Testis (tissue), 3 donors: ENCODE results near the gene GUCY1A1. TPM values are rescaled to one million over a fixed set of nuclear protein-coding genes. Genes with fewer than 3 reads are reported as not detected.

Source experiments
- DNase-seq: peaks from one replicate; pipeline ENCODE4 v3.0.0-alpha.2; 2019
- H3K27ac ChIP-seq, 2 donors: fragments of 200-600 bp; sonication (generic); one replicate each; pipeline ENCODE4 v1.5.1; 2019
- H3K27me3 ChIP-seq: fragments of 200-600 bp; sonication (generic); one replicate; pipeline ENCODE4 v1.5.1; 2019
- H3K36me3 ChIP-seq: fragments of 200-600 bp; sonication (generic); one replicate; pipeline ENCODE4 v1.5.1; 2017; ENCODE audit warnings: low read depth; ENCODE audit errors: missing control alignments
- H3K4me1 ChIP-seq: fragments of 200-600 bp; sonication (generic); one replicate; pipeline ENCODE4 v1.5.1; 2019
- H3K4me3 ChIP-seq, 2 donors: fragments of 200-600 bp; sonication (generic); one replicate each; pipeline ENCODE4 v1.5.1; 2017 to 2019
- H3K9me3 ChIP-seq: fragments of 200-600 bp; sonication (generic); one replicate; pipeline ENCODE4 v1.5.1; 2017
- POLR2A ChIP-seq: fragments of 450-650 bp; IDR thresholded peaks from one replicate; pipeline ENCODE4 v1.6.1; 2017; ENCODE audit warnings: antibody characterized with exemption, mild to moderate bottlenecking, moderate library complexity
- WGBS, 2 donors: methylation state at CpG; one replicate each; pipeline ENCODE4 v1.1.5; 2018; 5-methylcytosine and 5-hydroxymethylcytosine counted together
- intact Hi-C: fragments of 100-400 bp; cut with DNase I; formaldehyde crosslinking; loops from one replicate; pipeline ENCODE4 v1.15.1; 2023; ENCODE audit warnings: low total_unique reads
- polyA plus RNA-seq: library from polyadenylated mRNA; stranded (reverse); fragments of 350-450 nt; fragmentation: Illumina TruSeq; extraction: RNeasy Lipid Tissue Mini Kit (QIAGEN cat#74804); gene quantifications from one replicate; pipeline ENCODE4 v1.2.3, GENCODE V29; 2014; ENCODE audit warnings: low read depth, low replicate concordance; ENCODE audit not compliant: insufficient read depth
- total RNA-seq, 2 donors: library from RNA; depleted of rRNA; stranded (reverse); fragments of >200 nt; gene quantifications; one replicate each; pipeline ENCODE4 v1.2.3, GENCODE V29; 2016
- TF ChIP-seq, protein P1 (sequence below), 3 experiments: fragments of 450-650 bp in 2 of 3; fragments of 200-600 bp in 1 of 3; sonication (generic) in 1 of 3; IDR thresholded peaks; one replicate each; pipeline ENCODE4 v1.5.1; 2016 to 2019; ENCODE audit warnings: antibody characterized with exemption in 3 of 3, mild to moderate bottlenecking in 2 of 3, moderate library complexity in 1 of 3

Gene GUCY1A1
- total and polyA plus RNA-seq, 3 donors from 2014 or later = 2.5 to 4.6 (median 4.5) TPM

DNA sequence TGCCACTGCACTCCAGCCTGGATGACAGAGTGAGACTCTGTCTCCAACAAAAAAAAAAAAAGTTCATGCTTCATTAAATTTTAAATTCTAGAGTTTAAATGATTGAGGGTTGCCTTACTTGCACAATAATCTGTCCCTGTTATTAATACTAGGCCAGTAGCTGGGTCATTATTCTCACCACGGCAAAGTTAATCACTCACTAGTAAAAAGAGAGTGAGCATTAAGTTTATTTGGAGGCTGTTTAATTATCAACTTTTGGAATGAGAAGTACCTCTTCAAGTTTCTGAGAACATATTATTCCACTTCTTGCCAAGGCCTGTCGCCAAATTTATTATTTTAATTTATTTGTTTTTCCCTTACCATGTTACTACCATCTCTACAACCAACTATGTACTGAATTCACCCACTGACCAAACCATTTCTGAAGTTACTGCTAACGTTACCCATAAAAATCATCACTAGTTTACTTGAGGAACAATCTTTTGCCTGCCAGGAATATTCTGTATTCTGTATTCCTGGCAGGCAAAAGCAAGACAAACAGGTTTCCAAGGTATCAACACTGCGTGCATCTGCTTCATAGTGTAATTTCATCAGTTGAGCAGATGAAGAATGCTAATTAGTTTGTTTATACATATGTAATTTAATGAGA, 26.5 kb downstream of the GUCY1A1 start:
- WGBS, 2 donors = 53 to 65% methylated on average over 4 of the region's 4 CpGs
- H3K4me1 ChIP-seq = no peaks in the 10 kb centered on the region
- H3K27me3 ChIP-seq = no peaks in the 10 kb centered on the region
- H3K36me3 ChIP-seq = no peaks in the 10 kb centered on the region
- TF ChIP-seq POLR2A = no peak
- TF ChIP-seq, protein P1, sequence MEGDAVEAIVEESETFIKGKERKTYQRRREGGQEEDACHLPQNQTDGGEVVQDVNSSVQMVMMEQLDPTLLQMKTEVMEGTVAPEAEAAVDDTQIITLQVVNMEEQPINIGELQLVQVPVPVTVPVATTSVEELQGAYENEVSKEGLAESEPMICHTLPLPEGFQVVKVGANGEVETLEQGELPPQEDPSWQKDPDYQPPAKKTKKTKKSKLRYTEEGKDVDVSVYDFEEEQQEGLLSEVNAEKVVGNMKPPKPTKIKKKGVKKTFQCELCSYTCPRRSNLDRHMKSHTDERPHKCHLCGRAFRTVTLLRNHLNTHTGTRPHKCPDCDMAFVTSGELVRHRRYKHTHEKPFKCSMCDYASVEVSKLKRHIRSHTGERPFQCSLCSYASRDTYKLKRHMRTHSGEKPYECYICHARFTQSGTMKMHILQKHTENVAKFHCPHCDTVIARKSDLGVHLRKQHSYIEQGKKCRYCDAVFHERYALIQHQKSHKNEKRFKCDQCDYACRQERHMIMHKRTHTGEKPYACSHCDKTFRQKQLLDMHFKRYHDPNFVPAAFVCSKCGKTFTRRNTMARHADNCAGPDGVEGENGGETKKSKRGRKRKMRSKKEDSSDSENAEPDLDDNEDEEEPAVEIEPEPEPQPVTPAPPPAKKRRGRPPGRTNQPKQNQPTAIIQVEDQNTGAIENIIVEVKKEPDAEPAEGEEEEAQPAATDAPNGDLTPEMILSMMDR (IDR thresholded peaks at IDR 0.05) = no peak
- H3K9me3 ChIP-seq = no peaks in the 10 kb centered on the region
- intact Hi-C loops = no loop called here
- H3K4me3 ChIP-seq = no peak overlapping the region
- H3K27ac ChIP-seq = no peak overlapping the region
- DNase-seq = no peak

DNA sequence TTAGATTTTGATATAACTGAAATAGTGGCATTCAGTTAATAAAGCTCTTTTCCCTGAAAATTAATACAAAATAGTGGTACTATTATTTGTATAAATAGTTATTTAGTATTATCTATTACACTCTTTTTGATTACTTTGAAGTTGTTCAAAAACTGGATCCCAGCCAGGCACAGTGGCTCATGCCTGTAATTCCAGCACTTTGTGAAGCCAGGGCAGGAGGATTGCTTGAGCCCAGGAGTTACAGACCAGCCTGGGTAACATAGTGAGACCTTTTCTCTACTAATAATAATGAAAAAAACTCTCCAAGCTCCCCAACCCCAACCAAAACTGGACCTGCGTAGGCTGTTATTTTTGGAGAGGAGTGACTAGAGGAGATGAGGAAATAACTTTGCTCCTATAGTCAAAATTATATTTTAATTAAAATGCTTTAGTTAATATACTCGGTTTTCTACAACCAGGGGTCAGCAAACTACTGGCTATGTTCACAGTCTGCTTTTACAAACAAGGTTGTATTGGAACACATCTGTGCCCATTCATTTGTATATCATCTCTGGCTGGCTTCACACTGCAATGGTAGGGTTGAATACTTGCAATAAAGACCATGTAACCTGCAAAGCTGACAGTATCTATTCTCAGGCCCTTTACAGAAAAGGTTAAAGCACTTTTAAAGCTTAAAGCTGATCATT, 27.6 kb downstream of the GUCY1A1 start:
- WGBS, 2 donors = 71 to 72% methylated on average over 2 of the region's 2 CpGs
- Histone ChIP-seq H3K4me3 (no peak overlapping the region), H3K9me3 (no peaks in the 10 kb centered on the region), H3K27ac (no peak overlapping the region), H3K4me1 (no peaks in the 10 kb centered on the region), H3K36me3 (no peaks in the 10 kb centered on the region), H3K27me3 (no peaks in the 10 kb centered on the region)
- intact Hi-C loops = no loop called here
- TF ChIP-seq, protein P1 (IDR thresholded peaks at IDR 0.05) = no peak
- TF ChIP-seq POLR2A = no peak
- DNase-seq = no peak

DNA sequence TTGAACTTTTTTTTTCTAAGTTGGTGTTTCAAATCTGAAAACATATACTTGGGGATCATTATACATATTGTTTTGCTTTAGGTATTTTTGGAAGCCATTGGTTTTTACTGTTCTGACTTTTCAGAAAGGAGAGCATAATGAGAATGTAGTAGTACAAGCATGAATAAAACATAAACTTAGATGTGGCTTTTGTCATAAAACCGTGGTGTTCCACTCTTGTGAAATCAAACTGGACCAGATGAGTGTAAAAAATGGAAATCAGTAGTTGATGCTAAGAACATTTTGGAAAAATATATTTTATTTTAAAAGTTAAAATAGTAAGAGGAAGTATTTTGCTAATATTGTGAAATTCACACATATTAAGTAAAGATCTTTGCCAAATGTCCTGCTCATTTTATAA, 29.6 kb downstream of the GUCY1A1 start:
- no peak for DNase-seq
- Histone ChIP-seq H3K36me3 (no peaks in the 10 kb centered on the region), H3K27ac (no peak overlapping the region), H3K4me1 (no peaks in the 10 kb centered on the region), H3K4me3 (no peak overlapping the region), H3K27me3 (no peaks in the 10 kb centered on the region), H3K9me3 (no peaks in the 10 kb centered on the region)
- TF ChIP-seq, protein P1 (IDR thresholded peaks at IDR 0.05) = no peak
- TF ChIP-seq POLR2A = no peak
- intact Hi-C loops = no loop called here
- 84 to 86% methylated on average over 1 of the region's 1 CpG for WGBS, 2 donors

DNA sequence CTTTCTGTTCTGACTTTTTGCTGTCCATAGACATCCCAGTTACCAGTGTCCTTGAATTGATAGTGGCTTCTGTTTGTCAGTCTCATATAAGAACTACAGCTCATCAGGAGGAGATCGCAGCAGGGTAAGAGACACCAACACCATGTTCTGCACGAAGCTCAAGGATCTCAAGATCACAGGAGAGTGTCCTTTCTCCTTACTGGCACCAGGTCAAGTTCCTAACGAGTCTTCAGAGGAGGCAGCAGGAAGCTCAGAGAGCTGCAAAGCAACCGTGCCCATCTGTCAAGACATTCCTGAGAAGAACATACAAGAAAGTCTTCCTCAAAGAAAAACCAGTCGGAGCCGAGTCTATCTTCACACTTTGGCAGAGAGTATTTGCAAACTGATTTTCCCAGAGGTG, 30.1 kb downstream of the GUCY1A1 start:
- no peaks in the 10 kb centered on the region for H3K4me1 ChIP-seq
- no peaks in the 10 kb centered on the region for H3K36me3 ChIP-seq
- 24 to 41% methylated on average over 6 of the region's 6 CpGs for WGBS, 2 donors
- intact Hi-C loops = no loop called here
- no peak overlapping the region for H3K4me3 ChIP-seq
- H3K9me3 ChIP-seq = no peaks in the 10 kb centered on the region
- H3K27ac ChIP-seq = no peak overlapping the region
- DNase-seq = no peak
- H3K27me3 ChIP-seq = no peaks in the 10 kb centered on the region
- no peak for TF ChIP-seq POLR2A
- TF ChIP-seq, protein P1 (IDR thresholded peaks at IDR 0.05) = no peak

DNA sequence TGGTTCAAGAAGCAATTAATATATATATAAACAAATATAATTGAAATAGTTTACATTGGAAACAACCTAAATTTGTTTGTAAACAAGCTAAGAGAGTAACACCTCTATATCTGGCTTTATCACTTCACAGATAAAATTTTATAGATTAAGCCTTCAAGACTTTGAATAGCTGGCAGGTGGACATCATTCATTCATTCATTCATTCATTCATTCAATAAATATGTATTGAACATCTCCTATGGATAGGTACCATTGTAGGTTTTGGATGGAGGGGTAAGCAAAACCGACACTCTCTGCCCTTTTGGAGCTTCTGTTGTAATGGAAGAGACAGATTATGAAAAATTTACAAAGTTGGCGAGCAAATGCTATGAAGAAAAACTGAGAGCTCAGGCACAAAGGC, 35.2 kb downstream of the GUCY1A1 start:
- Histone ChIP-seq H3K27ac (no peak overlapping the region), H3K4me3 (no peak overlapping the region), H3K36me3 (no peaks in the 10 kb centered on the region), H3K4me1 (peaks cover 6% of the 10 kb centered on the region), H3K9me3 (no peaks in the 10 kb centered on the region), H3K27me3 (no peaks in the 10 kb centered on the region)
- TF ChIP-seq, protein P1 (IDR thresholded peaks at IDR 0.05) = no peak
- TF ChIP-seq POLR2A = no peak
- WGBS, 2 donors = 89 to 97% methylated on average over 2 of the region's 2 CpGs
- intact Hi-C loops = no loop called here
- DNase-seq = no peak
